GM20000 (cell line): ENCODE measurements around the gene PCSK7.
"Not testable (repeated sequence)": the region's sequence is repeated elsewhere in the genome, so short reads cannot be mapped to it uniquely, and the experiment has no call there.

ENCODE experiments used
- DNase-seq: peaks from one replicate; pipeline ENCODE4 v3.0.0; 2012; ENCODE audit warnings: low spot score
- TF ChIP-seq, protein P1 (sequence below): IDR thresholded peaks from 2 replicates; pipeline ENCODE4 v1.5.1; 2012; ENCODE audit warnings: mild to moderate bottlenecking, control low read depth; ENCODE audit errors: extremely low read depth, missing control alignments

PCSK7 gene

DNA sequence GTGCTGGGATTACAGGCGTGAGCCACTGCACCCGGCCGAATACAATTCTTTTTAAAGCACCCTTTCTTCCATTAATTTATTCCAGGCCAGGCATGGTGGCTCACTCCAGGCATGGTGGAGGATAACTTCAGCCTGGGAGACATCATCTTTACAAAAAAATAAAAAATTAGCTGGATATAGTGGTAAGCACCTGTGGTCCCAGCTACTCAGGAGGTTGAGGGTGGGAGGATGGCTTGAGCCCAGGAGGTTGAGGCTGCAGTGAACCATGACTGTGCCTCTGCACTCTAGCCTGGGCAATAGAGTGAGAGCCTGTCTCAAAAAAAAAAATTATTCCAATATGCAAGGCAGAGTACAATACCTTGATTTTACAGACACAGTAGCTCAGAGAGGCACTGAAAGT is 21.3 kb downstream of the PCSK7 start:
- DNase-seq: no peak
- TF ChIP-seq, protein P1, sequence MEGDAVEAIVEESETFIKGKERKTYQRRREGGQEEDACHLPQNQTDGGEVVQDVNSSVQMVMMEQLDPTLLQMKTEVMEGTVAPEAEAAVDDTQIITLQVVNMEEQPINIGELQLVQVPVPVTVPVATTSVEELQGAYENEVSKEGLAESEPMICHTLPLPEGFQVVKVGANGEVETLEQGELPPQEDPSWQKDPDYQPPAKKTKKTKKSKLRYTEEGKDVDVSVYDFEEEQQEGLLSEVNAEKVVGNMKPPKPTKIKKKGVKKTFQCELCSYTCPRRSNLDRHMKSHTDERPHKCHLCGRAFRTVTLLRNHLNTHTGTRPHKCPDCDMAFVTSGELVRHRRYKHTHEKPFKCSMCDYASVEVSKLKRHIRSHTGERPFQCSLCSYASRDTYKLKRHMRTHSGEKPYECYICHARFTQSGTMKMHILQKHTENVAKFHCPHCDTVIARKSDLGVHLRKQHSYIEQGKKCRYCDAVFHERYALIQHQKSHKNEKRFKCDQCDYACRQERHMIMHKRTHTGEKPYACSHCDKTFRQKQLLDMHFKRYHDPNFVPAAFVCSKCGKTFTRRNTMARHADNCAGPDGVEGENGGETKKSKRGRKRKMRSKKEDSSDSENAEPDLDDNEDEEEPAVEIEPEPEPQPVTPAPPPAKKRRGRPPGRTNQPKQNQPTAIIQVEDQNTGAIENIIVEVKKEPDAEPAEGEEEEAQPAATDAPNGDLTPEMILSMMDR: no peak

DNA sequence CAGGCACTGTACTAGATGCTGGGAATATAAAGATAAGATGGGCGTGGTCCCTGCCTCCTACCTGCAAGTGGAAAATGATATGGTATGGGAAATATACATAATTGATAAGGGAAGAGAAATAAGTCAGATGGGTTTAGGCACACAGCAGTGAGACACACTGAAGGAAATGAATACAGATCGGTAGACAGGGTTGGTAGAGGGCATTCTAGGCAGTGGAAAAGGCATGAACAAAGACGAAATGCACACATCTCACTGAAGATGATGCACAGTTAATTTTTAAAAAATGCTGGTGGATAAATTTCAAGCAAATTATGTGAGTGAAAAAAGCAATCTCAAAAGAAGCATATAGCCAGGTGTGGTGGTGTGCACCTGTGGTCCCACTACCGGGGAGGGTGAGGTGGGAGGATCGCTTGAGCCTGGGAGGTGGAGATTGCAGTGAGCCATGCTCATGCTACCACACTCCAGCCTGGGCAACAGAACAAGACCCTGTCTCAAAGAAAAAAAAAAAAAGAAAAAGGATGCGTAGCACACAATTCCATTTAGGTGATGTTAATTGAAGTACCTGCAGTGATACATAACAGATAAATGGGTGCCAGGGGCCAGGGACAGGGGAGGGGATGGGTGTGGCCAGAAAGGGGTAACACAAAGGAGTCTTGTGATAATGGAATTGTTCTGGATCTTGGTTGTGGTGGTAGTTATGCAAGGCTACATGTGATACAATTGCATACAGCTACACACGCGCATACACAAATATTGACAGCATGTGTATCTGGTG is 22.3 kb downstream of the PCSK7 start:
- DNase-seq: not testable (repeated sequence)

DNA sequence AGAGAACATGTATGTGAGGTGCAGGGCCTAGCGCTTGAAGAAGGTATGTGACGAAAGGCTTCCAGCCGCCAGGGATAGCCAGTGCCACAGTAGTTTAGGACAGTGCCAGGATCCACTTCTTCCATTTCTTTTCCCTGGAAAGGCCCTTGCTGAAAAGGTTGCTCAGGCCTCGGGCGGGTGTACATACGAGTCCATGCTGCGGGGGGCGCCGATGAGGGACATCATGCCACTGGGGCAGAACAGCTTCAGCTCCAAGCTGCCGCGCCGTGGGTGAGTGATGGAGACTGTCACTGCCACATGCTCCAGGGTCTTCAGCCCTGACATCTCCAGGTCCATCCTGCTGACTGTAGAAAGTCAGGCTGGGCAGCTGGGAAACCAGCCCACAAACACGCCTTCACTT is 23.2 kb downstream of the PCSK7 start:
- not testable (repeated sequence) for DNase-seq

GRCh38 chr11:117207481-117207880 is 24.4 kb downstream of the PCSK7 start:
- not testable (repeated sequence) for DNase-seq

- DNase-seq: not testable (repeated sequence)
Measured at GRCh38 chr11:117206859-117207258, 25.0 kb downstream of the PCSK7 start.

DNA sequence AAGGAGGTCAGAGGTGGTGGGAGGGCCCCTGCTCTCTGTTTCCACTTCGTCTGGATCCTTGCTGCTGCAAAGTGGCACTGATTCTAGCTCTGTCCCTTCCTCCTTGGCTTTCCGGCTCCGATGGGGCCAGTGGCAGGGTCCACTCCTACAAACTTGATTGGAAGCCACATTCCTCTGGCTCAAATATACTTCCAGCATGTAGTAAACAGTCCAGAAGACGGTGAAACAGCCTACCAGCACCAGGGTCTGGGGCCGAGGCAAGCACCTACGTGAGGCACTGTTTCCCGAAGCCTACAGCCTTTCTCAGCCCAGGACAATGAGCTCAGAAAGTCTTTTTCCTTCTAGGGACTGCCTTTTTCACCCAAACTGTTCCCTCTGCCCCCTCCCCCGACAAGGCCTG is 25.8 kb downstream of the PCSK7 start:
- DNase-seq: not testable (repeated sequence)

GRCh38 chr11:117205211-117205818 is 26.6 kb downstream of the PCSK7 start:
- TF ChIP-seq, protein P1: no peak
- no peak for DNase-seq

GRCh38 chr11:117204283-117205080 is 27.4 kb downstream of the PCSK7 start:
- DNase-seq: no peak
- TF ChIP-seq, protein P1: no peak

- no peak for DNase-seq
- TF ChIP-seq, protein P1: no peak
Measured at GRCh38 chr11:117203069-117203407, 28.8 kb downstream of the PCSK7 start.

GRCh38 chr11:117202386-117203068 is 29.3 kb downstream of the PCSK7 start:
- TF ChIP-seq, protein P1: no peak
- no peak for DNase-seq
